K562 (cell line): ENCODE results near the gene USP5. TPM values are rescaled to one million over a fixed set of nuclear protein-coding genes. Genes with fewer than 3 reads are reported as not detected.
A peak's percentile ranks its signal among the peaks of the same experiment; 100 is the strongest.

Experiments used
- RB1 ChIP-seq: fragments of 450-650 bp; IDR thresholded peaks from 2 replicates; pipeline ENCODE4 v1.6.1; 2017; ENCODE audit warnings: low read depth, mild to moderate bottlenecking
- REST ChIP-seq, 2 experiments: fragments of 450-650 bp; formaldehyde crosslinking in 1 of 2; IDR thresholded peaks; 2 replicates each; pipeline versions ENCODE4 v1.4.0 to v1.6.1; 2014 to 2020; ENCODE audit warnings: mild to moderate bottlenecking in 2 of 2, borderline replicate concordance in 1 of 2, low read depth in 1 of 2
- ZNF445 ChIP-seq: fragments of 250-450 bp; sonication (Bioruptor Pico); IDR thresholded peaks from 2 replicates; pipeline ENCODE4 v1.4.0; 2020; ENCODE audit warnings: low read depth, mild to moderate bottlenecking, moderate library complexity
- polyA plus RNA-seq, 8 experiments: library from polyadenylated mRNA; depleted of rRNA in 4 of 8; stranded (reverse) in 5 of 8; unstranded in 3 of 8; fragments of >200 nt; fragmentation: Nextera tagmentation in 2 of 8; fragmentation: Illumina TruSeq in 1 of 8; extraction: Ambion mirVana in 2 of 8; extraction: Trizol in 1 of 8; gene quantifications; 2 replicates each; pipeline versions ENCODE4 v1.2.1 to v1.2.3, GENCODE V29; 2011 to 2014; ENCODE audit warnings: inconsistent platforms in 1 of 8, missing spikeins in 1 of 8
- total RNA-seq, 7 experiments: library from RNA; depleted of rRNA in 6 of 7; stranded (reverse); fragments of >200 nt in 6 of 7; fragmentation: Illumina TruSeq in 2 of 7; extraction: Trizol in 2 of 7; gene quantifications; 2 replicates each; pipeline versions ENCODE4 v1.2.1 to v1.2.3, GENCODE V29; 2011 to 2021; ENCODE audit warnings: low replicate concordance in 1 of 7

USP5 gene
- total and polyA plus RNA-seq, 9 of the 15 experiments (the other 6 are each of a cell fraction or from before 2014, with no cell fraction given), result 1.4 to 107 (median 48.6) TPM

DNA sequence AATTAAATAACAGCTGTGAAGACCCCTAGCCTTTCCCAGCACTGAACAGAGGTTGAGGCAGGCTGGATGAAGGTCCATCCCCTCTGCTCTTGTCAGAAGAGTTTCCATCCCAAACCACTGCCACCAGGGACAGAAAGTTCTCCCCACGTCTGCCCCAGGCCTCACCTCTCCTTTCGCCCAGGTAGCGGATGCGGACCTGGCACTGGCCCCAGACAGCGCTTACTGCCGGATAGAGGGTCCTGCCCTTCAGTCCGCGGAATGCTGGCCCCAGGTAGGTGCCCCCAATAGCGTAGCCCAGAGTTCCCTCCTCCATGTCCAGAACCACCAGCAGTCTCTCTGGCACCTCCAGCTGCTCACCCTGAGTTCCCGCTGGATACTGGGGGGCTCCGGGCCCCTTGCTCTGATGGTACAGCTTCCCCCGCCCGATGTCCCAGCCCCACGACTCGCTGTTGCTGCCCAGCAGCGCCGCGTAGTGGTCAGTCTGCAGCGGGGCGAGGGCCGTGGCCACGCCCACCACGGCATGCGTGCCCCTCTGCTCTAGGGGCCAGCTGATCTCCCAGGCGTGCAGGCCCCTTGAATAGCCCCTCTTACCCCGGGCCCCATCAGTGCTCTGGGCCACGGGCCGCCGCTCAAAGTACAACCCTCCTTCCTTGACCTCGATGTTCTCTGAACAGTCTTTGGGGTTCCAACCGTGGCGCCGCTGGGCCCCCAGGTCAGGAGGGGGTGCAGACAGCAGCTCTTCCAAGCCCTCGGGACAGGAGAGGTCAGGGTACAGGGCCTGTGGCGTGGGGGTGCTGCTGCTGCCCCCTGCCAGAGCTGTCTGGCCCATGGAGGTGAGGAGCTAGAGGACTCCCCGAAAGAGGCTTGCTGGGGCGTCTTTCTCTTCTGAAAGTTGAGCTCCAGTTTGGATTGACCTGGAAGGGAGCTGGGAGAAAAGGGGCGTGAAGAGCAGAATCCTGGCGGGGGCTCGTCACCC lies 20.4 kb downstream of the USP5 start (continued):
- peak; percentile 39 for TF ChIP-seq REST (IDR thresholded peaks at IDR 0.05; ENCODE audit: borderline replicate concordance)
- TF ChIP-seq REST (CRISPR knock-in tag; IDR thresholded peaks at IDR 0.05; ENCODE audit: low read depth), result no peak
- TF ChIP-seq RB1, result peak; percentile 62
- no peak for TF ChIP-seq ZNF445
